Astrocyte (in vitro differentiated cells and primary cell): ENCODE measurements around the gene S1PR3. TPM values are rescaled to one million over a fixed set of nuclear protein-coding genes. Genes with fewer than 3 reads are reported as not detected.

Source experiments
- DNase-seq: peaks from one replicate; pipeline ENCODE4 v3.0.0-alpha.2; 2010; ENCODE audit warnings: low read depth
- FAIRE-seq: peaks from 2 replicates; lab custom pipeline; 2011; peaks lifted over from hg19 to GRCh38; lab: Jason Lieb, UNC
- H2AFZ ChIP-seq: 2 replicates; pipeline ENCODE4 v1.6.0; 2012; ENCODE audit warnings: low read depth, low read length, inconsistent platforms
- H3K27ac ChIP-seq: 2 replicates; pipeline ENCODE4 v1.5.1; 2011; ENCODE audit warnings: low read depth, low read length, inconsistent platforms
- H3K27me3 ChIP-seq: 2 replicates; pipeline ENCODE4 v1.6.0; 2011; ENCODE audit warnings: low read length, inconsistent platforms; ENCODE audit not compliant: insufficient read depth
- H3K36me3 ChIP-seq: 2 replicates; pipeline ENCODE4 v1.5.1; 2011; ENCODE audit warnings: low read length, inconsistent platforms; ENCODE audit not compliant: insufficient read depth
- H3K4me1 ChIP-seq: 2 replicates; pipeline ENCODE4 v1.5.1; 2011; ENCODE audit warnings: low read length, inconsistent platforms; ENCODE audit not compliant: insufficient read depth
- H3K4me2 ChIP-seq: 2 replicates; pipeline ENCODE4 v1.6.0; 2012; ENCODE audit warnings: low read length, inconsistent platforms
- H3K4me3 ChIP-seq: 2 replicates; pipeline ENCODE4 v1.5.1; 2011; ENCODE audit warnings: low read depth, mild to moderate bottlenecking, low read length, inconsistent platforms; ENCODE audit not compliant: insufficient read depth
- H3K79me2 ChIP-seq: 2 replicates; pipeline ENCODE4 v1.6.0; 2012; ENCODE audit warnings: mild to moderate bottlenecking, low read length, inconsistent platforms; ENCODE audit not compliant: insufficient read depth
- H3K9ac ChIP-seq: 2 replicates; pipeline ENCODE4 v1.6.0; 2012; ENCODE audit warnings: mild to moderate bottlenecking, low read length, inconsistent platforms
- H3K9me3 ChIP-seq: 2 replicates; pipeline ENCODE4 v1.5.1; 2012; ENCODE audit warnings: low read depth, mild to moderate bottlenecking, low read length, inconsistent platforms; ENCODE audit not compliant: insufficient read depth
- H4K20me1 ChIP-seq: 2 replicates; pipeline ENCODE4 v1.6.0; 2012; ENCODE audit warnings: low read length, inconsistent platforms; ENCODE audit not compliant: insufficient read depth
- H3K27ac Mint-ChIP-seq: one replicate; pipeline ENCODE4 v1.8.0; 2021; ENCODE audit warnings: mild to moderate bottlenecking, mixed read lengths; ENCODE audit not compliant: unreplicated experiment
- H3K27me3 Mint-ChIP-seq: one replicate; pipeline ENCODE4 v1.8.0; 2021; ENCODE audit warnings: low read depth, mixed read lengths; ENCODE audit not compliant: unreplicated experiment
- H3K36me3 Mint-ChIP-seq: one replicate; pipeline ENCODE4 v1.8.0; 2021; ENCODE audit warnings: low read depth, mixed read lengths; ENCODE audit not compliant: unreplicated experiment
- H3K4me1 Mint-ChIP-seq: one replicate; pipeline ENCODE4 v1.8.0; 2021; ENCODE audit warnings: low read depth, mixed read lengths; ENCODE audit not compliant: unreplicated experiment
- H3K4me3 Mint-ChIP-seq: one replicate; pipeline ENCODE4 v1.8.0; 2021; ENCODE audit warnings: mild to moderate bottlenecking, moderate library complexity, mixed read lengths; ENCODE audit not compliant: unreplicated experiment
- H3K9me3 Mint-ChIP-seq: one replicate; pipeline ENCODE4 v1.8.0; 2021; ENCODE audit warnings: mild to moderate bottlenecking, mixed read lengths; ENCODE audit not compliant: unreplicated experiment
- CTCF ChIP-seq: IDR thresholded peaks from 2 replicates; pipeline ENCODE4 v1.5.1; 2011; ENCODE audit warnings: low read depth, mild to moderate bottlenecking, inconsistent platforms, low read length, moderate library complexity; ENCODE audit not compliant: insufficient read depth
- EZH2 ChIP-seq: IDR thresholded peaks from 2 replicates; pipeline ENCODE4 v1.6.1; 2012; ENCODE audit warnings: mild to moderate bottlenecking, low read length, inconsistent platforms; ENCODE audit not compliant: insufficient read depth
- total RNA-seq: library from RNA; stranded (reverse); gene quantifications from 2 replicates; pipeline ENCODE4 v1.2.1, GENCODE V29; 2021

S1PR3 gene
- total RNA-seq, 1 donor from 2014 or later = 24.6 TPM

- H3K27ac Mint-ChIP-seq = no peak overlapping the region
- Histone ChIP-seq H2AFZ (no peak overlapping the region), H3K79me2 (no peaks in the 10 kb centered on the region), H3K36me3 (no peaks in the 10 kb centered on the region), H3K9ac (no peak overlapping the region), H3K27me3 (no peaks in the 10 kb centered on the region), H3K4me2 (no peak overlapping the region), H3K4me3 (no peak overlapping the region), H3K9me3 (no peaks in the 10 kb centered on the region), H3K27ac (no peak overlapping the region), H3K4me1 (peaks cover 10% of the 10 kb centered on the region), H4K20me1 (peaks cover 14% of the 10 kb centered on the region)
- no peak for TF ChIP-seq CTCF
- TF ChIP-seq EZH2 = no peak
- DNase-seq (no peak), FAIRE-seq (no peak)
- H3K27me3 Mint-ChIP-seq = peaks cover 5% of the 10 kb centered on the region
- H3K9me3 Mint-ChIP-seq = peaks cover 4% of the 10 kb centered on the region
- no peak overlapping the region for H3K4me3 Mint-ChIP-seq
- H3K36me3 Mint-ChIP-seq = peaks cover 13% of the 10 kb centered on the region
- peaks cover 7% of the 10 kb centered on the region for H3K4me1 Mint-ChIP-seq
These were observed 21.2 kb downstream of the S1PR3 start for GRCh38 chr9:89012294-89013042.

- H3K79me2 ChIP-seq = no peaks in the 10 kb centered on the region
- no peaks in the 10 kb centered on the region for H3K36me3 ChIP-seq
- Mint-ChIP-seq H3K36me3 (peaks cover 11% of the 10 kb centered on the region), H3K4me1 (peaks cover 7% of the 10 kb centered on the region), H3K9me3 (peaks cover 7% of the 10 kb centered on the region), H3K27me3 (peaks cover 5% of the 10 kb centered on the region), H3K27ac (no peak overlapping the region), H3K4me3 (no peak overlapping the region)
- H3K4me3 ChIP-seq = no peak overlapping the region
- no peak overlapping the region for H3K27ac ChIP-seq
- H3K4me2 ChIP-seq = no peak overlapping the region
- H4K20me1 ChIP-seq = peaks cover 14% of the 10 kb centered on the region
- no peak for TF ChIP-seq EZH2
- no peak for TF ChIP-seq CTCF
- H3K9ac ChIP-seq = no peak overlapping the region
- no peaks in the 10 kb centered on the region for H3K27me3 ChIP-seq
- H3K9me3 ChIP-seq = no peaks in the 10 kb centered on the region
- H2AFZ ChIP-seq = no peak overlapping the region
- FAIRE-seq (no peak), DNase-seq (no peak)
- H3K4me1 ChIP-seq = peaks cover 10% of the 10 kb centered on the region
These were observed 22.4 kb downstream of the S1PR3 start for GRCh38 chr9:89013660-89014059.

- H3K9ac ChIP-seq = no peak overlapping the region
- H3K4me2 ChIP-seq = no peak overlapping the region
- Mint-ChIP-seq H3K4me3 (no peak overlapping the region), H3K4me1 (peaks cover 7% of the 10 kb centered on the region), H3K27ac (no peak overlapping the region), H3K9me3 (peaks cover 7% of the 10 kb centered on the region), H3K27me3 (peaks cover 5% of the 10 kb centered on the region), H3K36me3 (peaks cover 8% of the 10 kb centered on the region)
- no peak overlapping the region for H3K4me3 ChIP-seq
- peaks cover 14% of the 10 kb centered on the region for H4K20me1 ChIP-seq
- no peak for FAIRE-seq
- no peaks in the 10 kb centered on the region for H3K27me3 ChIP-seq
- H3K9me3 ChIP-seq = no peaks in the 10 kb centered on the region
- no peaks in the 10 kb centered on the region for H3K79me2 ChIP-seq
- no peak overlapping the region for H2AFZ ChIP-seq
- H3K4me1 ChIP-seq = peaks cover 10% of the 10 kb centered on the region
- DNase-seq = no peak
- no peaks in the 10 kb centered on the region for H3K36me3 ChIP-seq
- TF ChIP-seq EZH2 (no peak), CTCF (no peak)
- no peak overlapping the region for H3K27ac ChIP-seq
These were observed 22.9 kb downstream of the S1PR3 start for GRCh38 chr9:89014153-89014552.
